Astrocyte of the cerebellum (primary cell): ENCODE measurements around the gene NDUFS6.

Experiments
- DNase-seq: peaks from one replicate; pipeline ENCODE4 v3.0.0-alpha.2; 2011; ENCODE audit warnings: low read depth
- H3K4me3 ChIP-seq: 2 replicates; pipeline ENCODE4 v1.5.1; 2011; ENCODE audit warnings: mild to moderate bottlenecking, low read depth, low read length, moderate library complexity
- in situ Hi-C: cut with HindIII; loops from 2 replicates; pipeline ENCODE4 v1.10.0; 2017; ENCODE audit warnings: low sequenced_read_pairs
- TF ChIP-seq, protein P1 (sequence below): IDR thresholded peaks from 2 replicates; pipeline ENCODE4 v1.5.1; 2012; ENCODE audit warnings: low read length, low read depth, moderate library complexity, mild to moderate bottlenecking; ENCODE audit errors: missing control alignments

NDUFS6 gene

DNA sequence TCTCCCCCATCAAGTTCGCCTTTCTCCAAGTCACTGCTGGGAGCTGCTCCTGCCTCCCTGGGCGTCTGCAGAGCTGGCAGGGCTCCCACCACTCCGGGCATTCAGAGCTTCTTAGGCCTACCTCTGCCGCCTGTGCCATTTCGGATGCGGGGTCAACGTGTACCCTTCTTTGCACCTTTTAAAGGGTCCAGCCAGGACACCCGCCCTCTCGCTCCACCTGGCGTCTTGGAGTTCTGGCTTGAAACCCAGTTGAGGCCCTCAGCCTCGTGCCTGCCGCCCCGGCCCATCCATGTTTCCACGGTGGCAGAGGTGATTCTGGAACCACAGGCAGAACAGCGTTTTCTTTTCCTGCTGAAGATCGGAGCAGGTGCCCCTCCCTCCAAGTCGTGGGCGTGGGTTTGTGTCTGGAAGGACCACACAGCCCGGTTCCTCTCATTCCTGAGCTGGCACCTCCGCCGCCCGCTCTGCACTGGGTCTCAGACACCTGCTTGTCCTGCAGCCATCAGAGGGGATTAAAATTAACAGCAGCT, 32.9 kb downstream of the NDUFS6 start:
- in situ Hi-C loops = no loop called here
- TF ChIP-seq, protein P1, sequence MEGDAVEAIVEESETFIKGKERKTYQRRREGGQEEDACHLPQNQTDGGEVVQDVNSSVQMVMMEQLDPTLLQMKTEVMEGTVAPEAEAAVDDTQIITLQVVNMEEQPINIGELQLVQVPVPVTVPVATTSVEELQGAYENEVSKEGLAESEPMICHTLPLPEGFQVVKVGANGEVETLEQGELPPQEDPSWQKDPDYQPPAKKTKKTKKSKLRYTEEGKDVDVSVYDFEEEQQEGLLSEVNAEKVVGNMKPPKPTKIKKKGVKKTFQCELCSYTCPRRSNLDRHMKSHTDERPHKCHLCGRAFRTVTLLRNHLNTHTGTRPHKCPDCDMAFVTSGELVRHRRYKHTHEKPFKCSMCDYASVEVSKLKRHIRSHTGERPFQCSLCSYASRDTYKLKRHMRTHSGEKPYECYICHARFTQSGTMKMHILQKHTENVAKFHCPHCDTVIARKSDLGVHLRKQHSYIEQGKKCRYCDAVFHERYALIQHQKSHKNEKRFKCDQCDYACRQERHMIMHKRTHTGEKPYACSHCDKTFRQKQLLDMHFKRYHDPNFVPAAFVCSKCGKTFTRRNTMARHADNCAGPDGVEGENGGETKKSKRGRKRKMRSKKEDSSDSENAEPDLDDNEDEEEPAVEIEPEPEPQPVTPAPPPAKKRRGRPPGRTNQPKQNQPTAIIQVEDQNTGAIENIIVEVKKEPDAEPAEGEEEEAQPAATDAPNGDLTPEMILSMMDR = no peak
- no peak for DNase-seq
- no peak overlapping the region for H3K4me3 ChIP-seq

DNA sequence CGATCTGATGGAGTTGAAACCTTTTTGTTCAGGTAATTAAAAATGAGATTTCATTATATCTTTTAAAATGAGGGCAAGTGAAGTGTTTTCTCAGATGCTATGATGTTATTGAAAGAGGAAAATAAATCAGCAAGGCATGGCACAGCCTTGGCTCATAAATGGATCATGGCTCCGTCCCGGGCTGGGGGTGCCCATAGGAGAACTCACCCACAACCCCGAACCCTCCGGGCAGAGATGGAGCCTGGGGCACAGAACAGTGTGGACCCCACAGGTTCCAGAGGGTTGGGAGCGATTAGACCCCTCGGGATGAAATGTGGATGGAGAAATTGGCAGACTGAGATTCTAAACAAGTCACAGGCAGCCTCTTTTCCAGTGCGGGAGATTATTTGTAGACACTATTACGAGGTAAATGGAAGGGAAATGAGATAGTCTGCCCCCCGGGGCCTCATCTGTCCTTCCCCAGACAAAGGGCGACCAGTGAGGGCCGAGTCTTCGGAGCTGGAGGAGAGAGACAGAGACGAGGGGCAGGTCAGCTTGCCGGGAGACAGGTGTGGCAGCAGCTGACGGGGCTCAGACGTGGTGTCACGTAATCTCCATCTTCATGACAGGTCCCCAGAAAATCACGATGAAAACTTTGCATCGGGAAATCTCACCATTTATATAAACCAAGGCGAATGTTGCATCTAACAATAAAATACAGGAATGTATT, 33.7 kb downstream of the NDUFS6 start:
- no peak for DNase-seq
- in situ Hi-C loops = no loop called here
- TF ChIP-seq, protein P1 = no peak
- H3K4me3 ChIP-seq = no peak overlapping the region

DNA sequence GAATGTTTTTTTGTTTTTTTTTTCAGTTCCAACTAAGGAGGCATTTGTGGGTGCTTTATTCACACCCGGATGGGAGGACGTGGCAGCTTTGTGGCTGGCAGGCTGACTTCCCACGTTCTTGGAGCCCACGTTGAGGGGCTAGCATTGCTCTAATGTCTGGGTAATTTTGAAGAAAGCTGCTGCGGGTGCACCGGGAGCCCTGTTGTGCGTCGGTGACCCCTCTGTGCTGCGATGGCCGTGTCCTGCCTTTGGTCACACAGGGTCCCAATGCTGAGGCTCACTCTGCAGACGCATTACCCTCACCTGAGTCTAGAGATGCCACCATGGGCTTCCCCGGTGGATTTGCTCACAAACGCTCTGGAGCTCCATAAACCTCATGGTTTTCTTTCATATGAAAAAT, 34.2 kb downstream of the NDUFS6 start:
- no peak for DNase-seq
- TF ChIP-seq, protein P1 = no peak
- in situ Hi-C loops = no loop called here
- no peak overlapping the region for H3K4me3 ChIP-seq

DNA sequence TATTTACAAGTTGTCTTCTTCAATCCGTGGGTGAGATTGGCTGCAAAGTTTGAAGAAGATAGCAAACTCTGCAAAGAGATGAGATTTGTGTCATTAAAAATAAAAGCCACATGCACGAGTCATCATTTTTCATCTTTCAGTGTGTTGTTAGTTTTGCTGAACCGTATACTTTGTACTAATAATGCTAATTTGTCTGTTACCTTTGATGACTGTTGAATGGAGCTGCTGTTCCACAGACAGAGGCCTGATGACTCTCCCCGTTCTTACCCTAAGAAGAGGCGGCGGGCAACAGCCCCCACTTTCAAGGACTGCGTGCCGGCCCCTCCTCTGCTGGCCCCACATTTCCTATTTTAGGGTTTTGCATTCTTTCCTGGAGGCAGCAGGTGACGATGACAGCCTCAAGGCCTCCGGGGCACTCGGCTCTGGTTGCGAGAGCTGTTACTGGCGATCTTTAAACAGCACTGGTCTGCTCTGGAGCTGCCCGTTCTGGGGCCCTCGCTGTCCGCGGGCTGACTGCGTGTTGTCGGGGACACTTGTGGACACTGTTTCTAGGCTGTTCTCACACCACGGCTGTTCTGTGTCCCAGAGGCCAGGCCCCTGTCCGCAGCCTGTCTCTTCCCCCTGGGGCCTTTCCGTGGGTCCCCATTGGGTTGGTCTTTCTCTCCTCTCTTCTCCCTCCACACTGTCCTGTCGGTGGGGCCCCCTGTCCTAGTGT, 35.1 kb downstream of the NDUFS6 start:
- DNase-seq = no peak
- in situ Hi-C loops = no loop called here
- TF ChIP-seq, protein P1 = no peak
- no peak overlapping the region for H3K4me3 ChIP-seq

DNA sequence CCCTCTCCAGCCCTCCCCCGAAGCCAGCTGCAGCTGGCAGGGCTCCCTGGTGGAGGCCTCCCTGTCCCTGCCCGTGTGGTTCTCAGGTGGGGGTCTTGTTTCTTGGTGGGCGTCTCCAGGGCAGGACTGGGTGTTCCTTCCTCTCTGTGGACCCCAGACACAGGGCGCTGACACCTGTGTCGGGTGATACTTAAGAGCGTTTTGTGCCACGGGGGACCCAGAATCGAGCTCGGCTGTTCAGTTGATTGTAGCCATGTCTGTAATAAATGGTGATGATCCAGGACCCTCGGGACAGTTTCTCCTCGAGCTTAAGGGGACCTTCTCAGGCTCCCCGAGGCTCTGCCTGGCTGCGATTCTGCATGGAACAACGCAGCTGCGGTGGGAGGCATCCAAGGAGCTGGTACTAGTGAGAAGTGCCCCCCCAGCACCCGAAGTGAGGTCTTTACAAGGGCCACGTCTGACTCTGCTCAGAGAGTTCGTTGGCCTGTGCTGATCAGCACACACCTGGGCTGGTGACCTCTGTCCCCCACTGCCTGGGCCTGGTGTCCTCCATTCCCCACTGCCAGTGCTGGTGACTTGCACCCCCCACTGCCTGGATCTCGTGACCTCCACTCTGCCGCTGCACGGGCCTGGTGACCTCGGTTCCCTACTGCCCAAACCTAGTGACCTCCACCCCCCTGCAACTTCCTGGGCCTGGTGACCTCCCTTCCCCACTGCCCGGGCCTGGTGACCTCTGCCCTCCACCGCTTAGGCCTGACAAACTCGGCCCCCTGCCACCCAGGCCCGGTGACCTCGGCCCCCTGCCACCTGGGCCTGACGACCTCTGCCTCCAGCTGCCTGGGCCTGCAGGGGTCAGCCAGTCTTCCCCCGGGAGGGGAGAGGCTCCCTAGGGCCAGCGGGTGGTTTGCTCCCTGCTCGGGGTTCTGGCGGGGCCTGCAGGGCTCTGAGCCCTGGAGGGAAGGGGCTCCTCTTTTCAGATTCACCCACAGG, 36.0 kb downstream of the NDUFS6 start:
- no peak for DNase-seq
- in situ Hi-C loops = no loop called here
- TF ChIP-seq, protein P1 = no peak
- H3K4me3 ChIP-seq = no peak overlapping the region

DNA sequence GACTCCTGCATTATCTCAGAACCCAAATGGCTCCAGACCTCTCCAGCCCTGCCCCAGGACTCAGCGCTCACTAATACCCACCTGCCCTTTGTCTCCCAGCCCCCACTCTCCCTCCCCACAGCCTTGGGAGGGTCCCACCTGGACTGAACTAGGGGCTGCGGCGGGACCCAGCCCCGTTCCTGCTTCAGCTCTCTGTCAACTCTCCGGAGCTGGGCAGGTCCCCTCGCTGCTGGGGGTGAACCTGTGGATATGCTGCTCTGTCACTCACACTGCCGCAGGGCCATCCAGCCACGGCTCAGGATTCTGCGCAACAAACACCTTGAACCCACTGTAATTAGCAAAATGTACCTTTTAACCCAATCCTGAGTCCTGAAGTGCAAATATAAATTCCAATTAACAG, 36.8 kb downstream of the NDUFS6 start:
- H3K4me3 ChIP-seq = no peak overlapping the region
- TF ChIP-seq, protein P1 = no peak
- DNase-seq = no peak
- in situ Hi-C loops = no loop called here
